GM12872 (cell line): ENCODE measurements around the gene ID3.

Source experiments
- TF ChIP-seq, protein P1 (sequence below): IDR thresholded peaks from 3 replicates; pipeline ENCODE4 v1.5.1; 2011; ENCODE audit warnings: low read depth, mild to moderate bottlenecking, low read length, moderate library complexity; ENCODE audit not compliant: insufficient read depth

Gene ID3

DNA sequence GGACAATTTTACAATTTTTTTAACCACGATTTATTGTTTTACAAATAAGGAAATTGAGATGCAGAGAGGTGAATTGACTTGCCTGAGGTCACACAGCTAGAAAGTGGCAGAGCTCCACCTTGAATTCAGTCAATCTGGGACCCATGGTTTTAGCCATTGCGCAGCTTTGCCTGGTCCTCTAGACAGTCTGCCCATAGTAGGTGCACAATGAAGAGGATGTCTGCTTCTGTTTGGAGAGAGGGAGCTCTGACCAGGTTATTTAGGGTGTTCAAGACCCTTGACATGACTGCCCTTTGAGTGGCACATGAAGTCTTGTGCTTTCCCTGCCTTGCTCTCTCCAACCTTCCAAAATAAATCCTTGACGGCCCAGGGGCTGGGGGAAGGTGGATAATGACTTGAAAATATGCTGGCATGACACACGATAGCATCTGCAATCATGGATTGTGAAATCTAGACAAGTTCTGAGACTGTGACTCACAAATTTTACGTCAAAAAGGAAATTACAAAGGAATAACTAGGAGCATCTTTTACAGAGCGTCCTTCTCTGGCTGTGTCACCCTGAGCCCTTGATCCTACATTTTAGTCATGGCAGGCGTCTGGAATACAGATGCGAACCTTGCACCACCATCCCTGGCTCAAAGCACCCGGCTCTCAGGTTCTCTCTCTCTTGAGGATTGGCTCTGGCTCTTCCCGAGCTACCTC is 26.2 kb upstream of the ID3 start:
- TF ChIP-seq, protein P1, sequence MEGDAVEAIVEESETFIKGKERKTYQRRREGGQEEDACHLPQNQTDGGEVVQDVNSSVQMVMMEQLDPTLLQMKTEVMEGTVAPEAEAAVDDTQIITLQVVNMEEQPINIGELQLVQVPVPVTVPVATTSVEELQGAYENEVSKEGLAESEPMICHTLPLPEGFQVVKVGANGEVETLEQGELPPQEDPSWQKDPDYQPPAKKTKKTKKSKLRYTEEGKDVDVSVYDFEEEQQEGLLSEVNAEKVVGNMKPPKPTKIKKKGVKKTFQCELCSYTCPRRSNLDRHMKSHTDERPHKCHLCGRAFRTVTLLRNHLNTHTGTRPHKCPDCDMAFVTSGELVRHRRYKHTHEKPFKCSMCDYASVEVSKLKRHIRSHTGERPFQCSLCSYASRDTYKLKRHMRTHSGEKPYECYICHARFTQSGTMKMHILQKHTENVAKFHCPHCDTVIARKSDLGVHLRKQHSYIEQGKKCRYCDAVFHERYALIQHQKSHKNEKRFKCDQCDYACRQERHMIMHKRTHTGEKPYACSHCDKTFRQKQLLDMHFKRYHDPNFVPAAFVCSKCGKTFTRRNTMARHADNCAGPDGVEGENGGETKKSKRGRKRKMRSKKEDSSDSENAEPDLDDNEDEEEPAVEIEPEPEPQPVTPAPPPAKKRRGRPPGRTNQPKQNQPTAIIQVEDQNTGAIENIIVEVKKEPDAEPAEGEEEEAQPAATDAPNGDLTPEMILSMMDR: no peak

DNA sequence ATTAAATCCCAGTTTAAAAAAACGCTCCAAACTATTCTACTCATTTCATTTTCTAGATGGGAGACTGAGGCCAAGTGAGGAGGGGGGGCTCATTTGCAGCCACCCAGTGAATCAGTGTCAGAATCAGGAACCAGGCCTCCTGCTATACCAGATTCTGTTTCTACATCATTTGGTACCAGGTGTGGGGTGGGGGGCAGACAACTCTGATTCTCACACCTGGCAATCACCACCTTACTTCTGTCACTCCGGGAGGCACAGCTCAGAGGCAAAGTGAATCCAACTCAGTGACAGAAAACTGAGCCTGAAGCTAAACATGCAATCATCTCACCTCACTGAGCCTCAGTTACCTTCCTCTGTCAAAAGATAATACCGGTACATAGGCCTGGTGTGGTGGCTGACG is 23.5 kb upstream of the ID3 start:
- TF ChIP-seq, protein P1: no peak

DNA sequence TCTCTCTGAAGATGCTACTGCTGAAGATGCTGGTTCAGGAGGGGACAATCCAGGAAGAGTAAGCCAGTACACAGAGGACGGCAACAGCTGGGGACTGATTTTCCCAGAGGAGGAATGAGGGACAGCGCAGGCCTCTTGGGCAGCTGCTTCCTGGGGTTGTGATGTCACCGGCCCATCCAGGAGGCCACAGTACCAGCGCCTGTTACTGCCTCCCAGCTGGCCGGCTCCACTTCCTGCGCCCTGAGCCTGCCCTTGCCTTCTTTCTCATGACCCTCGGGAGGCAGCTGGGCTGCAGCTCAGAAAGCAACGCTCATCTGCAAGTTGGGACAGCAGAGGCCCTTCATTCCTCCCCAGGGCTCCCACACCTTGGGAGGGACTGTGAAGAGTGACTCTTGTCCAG is 21.9 kb upstream of the ID3 start:
- TF ChIP-seq, protein P1: no peak

DNA sequence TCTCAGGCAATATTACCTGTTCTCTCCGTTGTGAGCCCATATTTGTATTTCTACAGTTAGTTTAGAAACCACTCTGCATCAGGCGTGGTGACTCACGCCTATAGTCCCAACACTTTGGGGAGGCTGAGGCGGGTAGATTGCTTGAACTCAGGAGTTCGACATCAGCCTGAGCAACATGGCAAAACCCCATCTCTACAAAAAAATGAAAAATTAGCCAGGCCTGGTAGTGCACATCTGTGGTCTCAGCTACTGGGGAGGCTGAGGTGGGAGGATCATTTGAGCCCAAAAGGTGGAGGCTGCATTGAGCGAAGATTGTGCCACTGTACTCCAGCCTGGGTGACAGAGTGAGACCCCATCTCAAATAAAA is 19.7 kb upstream of the ID3 start:
- TF ChIP-seq, protein P1: no peak

DNA sequence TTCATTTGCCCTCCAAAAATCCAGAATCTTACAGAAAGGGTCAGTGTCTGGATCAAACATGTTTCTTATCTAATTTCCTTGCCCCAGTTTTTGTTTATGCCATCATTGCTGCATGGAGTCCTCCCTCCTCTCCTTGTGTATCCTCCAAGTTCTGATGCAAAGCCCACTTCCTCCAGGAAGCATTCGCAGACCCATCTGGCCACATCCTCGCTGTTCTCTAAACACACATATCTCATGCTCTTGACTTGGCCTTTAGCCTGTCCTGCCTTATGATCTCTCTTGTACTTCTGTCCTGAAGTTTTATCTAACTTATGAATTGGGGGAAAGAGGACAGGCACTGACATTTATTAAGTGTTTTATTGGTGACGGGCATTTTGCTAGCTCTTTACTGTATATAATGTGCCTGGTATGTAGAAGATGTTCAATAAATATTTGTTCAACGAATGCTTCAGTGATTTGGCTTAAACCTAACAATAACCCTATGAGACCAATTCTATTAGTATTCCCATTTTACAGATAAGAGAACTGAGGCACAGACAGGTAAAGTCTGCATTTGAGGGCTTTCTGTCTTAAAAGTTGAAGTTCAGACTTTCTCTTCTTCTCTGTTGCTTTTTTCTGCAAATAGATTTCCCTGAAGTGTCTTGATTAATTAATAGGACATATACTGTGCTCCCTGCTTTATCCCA is 19.2 kb upstream of the ID3 start:
- TF ChIP-seq, protein P1: no peak

DNA sequence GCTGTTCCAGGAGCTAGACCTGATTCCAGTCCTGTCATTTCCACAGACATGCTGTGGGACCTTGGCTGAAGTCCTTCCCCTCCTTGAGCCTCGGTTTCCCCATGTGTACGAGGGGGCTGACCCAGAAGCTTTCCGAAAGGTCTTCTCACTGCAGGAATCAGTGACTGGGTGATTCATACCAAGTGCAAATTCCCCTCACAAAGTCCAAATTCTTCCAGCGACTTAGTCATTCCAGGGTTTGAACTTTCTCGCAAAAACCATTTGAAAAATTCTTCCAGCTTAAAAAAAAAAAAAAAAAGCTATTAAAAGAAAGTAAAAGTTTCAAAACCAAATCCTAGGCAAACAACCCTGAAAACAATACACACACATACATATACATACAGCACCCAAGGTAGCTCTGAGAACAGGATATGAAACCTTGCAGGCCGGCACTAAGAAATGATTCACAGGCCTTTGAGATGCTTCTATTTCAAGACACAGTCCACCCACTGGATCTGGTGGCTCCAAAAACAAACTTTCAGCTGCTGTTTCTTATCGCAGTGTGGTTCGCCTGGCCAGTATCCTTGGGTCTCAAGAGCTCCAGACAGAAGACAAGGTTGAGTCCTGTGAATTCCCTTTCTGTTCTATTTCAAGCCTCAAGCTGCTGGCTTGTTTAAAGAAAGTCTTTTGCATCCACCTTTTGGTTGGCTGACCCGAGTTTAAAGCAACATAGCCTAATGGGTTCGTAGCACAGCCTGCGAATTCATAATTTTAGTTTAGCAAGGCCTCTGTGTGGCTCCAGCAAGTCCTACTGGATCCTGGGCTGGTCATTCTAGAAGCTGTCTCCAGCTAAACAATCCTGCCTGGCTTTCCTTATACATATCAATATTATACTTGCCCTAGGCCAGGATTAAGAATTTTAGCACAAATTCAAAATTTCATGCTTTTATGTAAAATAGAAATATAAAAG is 18.0 kb upstream of the ID3 start:
- TF ChIP-seq, protein P1: no peak
